ENCODE measurements around the gene PLCH1.

The PLCH1 gene

DNA sequence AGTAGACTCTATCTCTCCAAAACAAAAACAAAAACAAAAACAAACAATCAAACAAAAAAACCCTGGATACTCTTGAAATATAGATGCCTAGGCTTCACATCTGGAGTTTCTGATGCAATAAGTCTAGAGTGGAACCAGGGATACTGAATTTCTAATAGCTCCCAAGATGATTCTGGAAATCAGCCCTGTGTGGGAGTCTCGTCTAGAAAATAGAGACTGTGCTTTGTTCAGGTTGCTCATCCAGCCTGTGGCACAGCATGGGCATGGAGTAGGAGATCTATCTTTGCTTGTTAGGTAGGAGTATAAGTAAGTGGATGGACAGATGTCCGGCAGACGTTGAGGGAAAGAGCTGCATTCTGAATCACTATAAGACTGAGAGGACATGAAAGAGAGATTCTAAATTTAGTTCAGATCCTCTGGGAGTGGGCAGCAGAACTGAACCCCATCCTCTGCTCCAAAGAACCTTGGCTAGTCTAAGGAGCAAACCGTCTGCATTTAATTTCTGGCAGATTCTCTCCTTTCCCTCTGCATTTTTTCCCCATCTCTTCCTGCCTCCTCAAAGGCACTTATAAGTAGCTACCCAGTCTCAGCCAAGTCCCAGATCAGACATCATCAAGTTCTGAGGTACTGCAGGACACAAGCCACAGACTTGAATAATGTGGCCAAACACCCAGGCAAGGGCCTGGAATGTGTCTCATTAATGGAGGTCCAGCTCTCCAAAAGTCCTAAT is 358.8 kb downstream of the PLCH1 start:
- no peak overlapping the region for H3K4me3 ChIP-seq (ENCODE audit: low read depth, low read length)
- TF ChIP-seq CTCF (IDR thresholded peaks at IDR 0.05; ENCODE audit: control insufficient read depth, extremely low read depth, insufficient read depth): no peak
- no peak for DNase-seq (ENCODE audit: low read depth)

GRCh38 chr3:155382396-155383042 is 362.4 kb downstream of the PLCH1 start:
- peak; percentile 31 for DNase-seq (ENCODE audit: low read depth)
- TF ChIP-seq CTCF (IDR thresholded peaks at IDR 0.05; ENCODE audit: control insufficient read depth, extremely low read depth, insufficient read depth): peak; percentile 87
- H3K4me3 ChIP-seq (ENCODE audit: low read depth, low read length): no peak overlapping the region

DNA sequence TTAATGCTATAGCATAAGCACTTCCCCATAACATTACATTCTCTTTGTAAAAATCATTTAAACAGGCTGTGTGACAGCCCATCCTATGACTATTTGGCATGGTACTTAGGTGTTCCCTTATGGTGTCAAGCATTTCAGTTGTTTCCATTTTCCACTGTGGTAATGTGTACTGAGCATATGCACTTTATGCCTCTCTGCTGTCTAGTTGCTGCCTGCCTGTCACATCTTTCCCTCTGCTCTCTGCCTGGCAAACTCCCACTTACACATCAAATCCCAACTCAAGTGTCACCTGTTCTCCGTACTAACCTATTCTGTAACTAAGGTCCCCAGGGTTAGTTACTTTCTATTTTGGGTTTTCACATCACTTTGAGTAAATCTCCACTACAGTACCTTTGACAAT is 367.0 kb downstream of the PLCH1 start:
- no peak for DNase-seq (ENCODE audit: low read depth)
- H3K4me3 ChIP-seq (ENCODE audit: low read depth, low read length): no peak overlapping the region
- TF ChIP-seq CTCF (IDR thresholded peaks at IDR 0.05; ENCODE audit: control insufficient read depth, extremely low read depth, insufficient read depth): no peak

- TF ChIP-seq CTCF (IDR thresholded peaks at IDR 0.05; ENCODE audit: control insufficient read depth, extremely low read depth, insufficient read depth): no peak
- no peak overlapping the region for H3K4me3 ChIP-seq (ENCODE audit: low read depth, low read length)
These were observed 367.8 kb downstream of the PLCH1 start for GRCh38 chr3:155377071-155377470.

DNA sequence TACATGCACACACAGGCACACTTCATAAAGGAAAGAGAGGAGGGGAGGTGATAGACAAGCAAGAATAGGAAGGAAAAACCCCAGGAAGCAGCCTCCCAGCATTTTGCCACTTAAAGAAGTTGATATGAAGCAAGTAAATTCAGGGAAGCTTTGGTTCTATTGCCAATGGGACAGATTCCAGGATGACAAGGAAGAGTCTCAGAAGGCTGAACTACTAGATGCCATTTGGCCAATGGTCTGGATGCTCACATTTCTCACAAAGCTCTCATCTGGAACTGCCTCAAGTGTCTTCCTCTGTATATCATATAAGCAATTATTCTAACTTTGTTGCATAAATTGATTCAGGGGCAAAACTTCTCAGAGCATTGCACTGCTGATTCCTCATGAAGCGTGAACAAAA is 372.6 kb downstream of the PLCH1 start:
- no peak for TF ChIP-seq CTCF (IDR thresholded peaks at IDR 0.05; ENCODE audit: control insufficient read depth, extremely low read depth, insufficient read depth)
- DNase-seq (ENCODE audit: low read depth): no peak
- H3K4me3 ChIP-seq (ENCODE audit: low read depth, low read length): no peak overlapping the region

More at GRCh38 chr3:155377071-155377470, 367.8 kb downstream of the PLCH1 start:
- DNase-seq (ENCODE audit: low read depth): no peak

DNA sequence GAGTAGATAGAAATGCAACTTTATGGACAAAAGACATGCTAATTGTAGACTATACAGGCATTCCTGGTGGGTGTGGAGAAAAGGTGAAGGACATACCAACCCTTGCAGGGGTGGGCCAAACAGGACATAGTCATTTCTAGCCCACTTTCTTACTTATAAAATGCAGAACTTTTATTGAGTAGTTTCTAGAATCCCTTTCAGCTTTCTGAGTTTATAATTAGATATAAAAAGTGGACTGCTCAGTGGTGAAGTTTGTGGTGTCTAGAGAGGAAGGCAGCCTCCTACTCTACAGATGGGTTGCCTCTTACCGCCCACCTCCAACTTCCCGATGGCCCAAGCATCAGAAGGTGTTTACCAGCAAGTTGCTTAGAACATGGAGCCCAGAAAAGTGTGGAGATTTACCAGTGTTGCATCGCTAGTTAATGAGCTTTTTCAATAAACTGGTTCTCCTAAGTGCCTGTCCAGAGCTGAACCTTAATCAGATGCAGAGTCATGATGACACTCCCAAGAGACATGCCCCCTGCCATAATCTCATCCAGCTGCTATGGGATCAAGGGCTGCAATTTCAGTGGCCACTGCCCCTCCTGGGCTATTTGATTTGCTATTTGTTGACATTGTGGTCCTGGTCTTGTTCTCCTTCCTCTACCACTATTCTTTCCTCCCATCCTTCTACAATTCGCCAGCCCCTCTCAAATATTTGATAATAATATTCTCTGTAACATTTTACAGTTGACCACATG is 373.9 kb downstream of the PLCH1 start:
- no peak for TF ChIP-seq CTCF (IDR thresholded peaks at IDR 0.05; ENCODE audit: control insufficient read depth, extremely low read depth, insufficient read depth)
- no peak for DNase-seq (ENCODE audit: low read depth)
- H3K4me3 ChIP-seq (ENCODE audit: low read depth, low read length): no peak overlapping the region
